ENCODE measurements around the gene ATP8A1. TPM values are rescaled to one million over a fixed set of nuclear protein-coding genes. Genes with fewer than 3 reads are reported as not detected.

The ATP8A1 gene
- total RNA-seq, 2 donors from 2014 or later: 17.9 to 18.7 TPM

DNA sequence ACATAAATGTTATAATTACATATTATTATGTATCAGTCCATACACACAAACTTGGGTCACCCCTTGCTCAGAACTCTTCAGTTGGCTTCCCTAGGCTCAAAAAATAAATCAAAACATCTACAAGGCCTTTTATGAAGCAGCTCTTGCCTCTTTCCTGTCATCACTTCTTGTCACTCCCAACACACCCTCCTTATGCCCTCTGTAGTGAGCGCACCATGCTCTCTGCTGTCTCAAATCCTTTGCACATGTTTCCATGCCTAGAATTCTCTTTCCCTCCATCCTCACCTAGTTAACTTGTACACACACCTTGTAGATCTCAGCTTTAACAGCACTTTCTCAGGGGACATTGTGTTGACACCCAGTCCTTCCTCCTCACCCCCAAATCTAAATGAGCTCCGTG lies 53.0 kb downstream of the ATP8A1 start:
- no peak overlapping the region for H3K9ac ChIP-seq (ENCODE audit: extremely low read depth, low read length, poor library complexity, severe bottlenecking)
- H3K27me3 Mint-ChIP-seq (ENCODE audit: insufficient read depth): no peaks in the 10 kb centered on the region
- H3K36me3 ChIP-seq (ENCODE audit: control insufficient read depth, insufficient read depth, low read length): no peaks in the 10 kb centered on the region
- H3K4me1 ChIP-seq (ENCODE audit: control insufficient read depth, insufficient read depth, low read length): peaks cover 5% of the 10 kb centered on the region
- H3K27ac ChIP-seq (ENCODE audit: low read depth, low read length): no peak overlapping the region
- H3K4me3 ChIP-seq (ENCODE audit: low read length): no peak overlapping the region
- H3K27ac Mint-ChIP-seq: no peak overlapping the region
- no peaks in the 10 kb centered on the region for H3K27me3 ChIP-seq (ENCODE audit: control insufficient read depth, insufficient read depth, low read length, poor library complexity, severe bottlenecking)
- DNase-seq: no peak
- H3K4me1 Mint-ChIP-seq: peaks cover 10% of the 10 kb centered on the region
- H3K36me3 Mint-ChIP-seq (ENCODE audit: low read depth): no peaks in the 10 kb centered on the region
- no peak overlapping the region for H3K4me3 Mint-ChIP-seq
- H3K9me3 Mint-ChIP-seq: no peaks in the 10 kb centered on the region
- WGBS, 2 experiments (ENCODE audit: insufficient coverage in 1 of 2, insufficient read length in 1 of 2): 91 to 100% methylated on average over 2 of the region's 2 CpGs
- TF ChIP-seq, protein P1, sequence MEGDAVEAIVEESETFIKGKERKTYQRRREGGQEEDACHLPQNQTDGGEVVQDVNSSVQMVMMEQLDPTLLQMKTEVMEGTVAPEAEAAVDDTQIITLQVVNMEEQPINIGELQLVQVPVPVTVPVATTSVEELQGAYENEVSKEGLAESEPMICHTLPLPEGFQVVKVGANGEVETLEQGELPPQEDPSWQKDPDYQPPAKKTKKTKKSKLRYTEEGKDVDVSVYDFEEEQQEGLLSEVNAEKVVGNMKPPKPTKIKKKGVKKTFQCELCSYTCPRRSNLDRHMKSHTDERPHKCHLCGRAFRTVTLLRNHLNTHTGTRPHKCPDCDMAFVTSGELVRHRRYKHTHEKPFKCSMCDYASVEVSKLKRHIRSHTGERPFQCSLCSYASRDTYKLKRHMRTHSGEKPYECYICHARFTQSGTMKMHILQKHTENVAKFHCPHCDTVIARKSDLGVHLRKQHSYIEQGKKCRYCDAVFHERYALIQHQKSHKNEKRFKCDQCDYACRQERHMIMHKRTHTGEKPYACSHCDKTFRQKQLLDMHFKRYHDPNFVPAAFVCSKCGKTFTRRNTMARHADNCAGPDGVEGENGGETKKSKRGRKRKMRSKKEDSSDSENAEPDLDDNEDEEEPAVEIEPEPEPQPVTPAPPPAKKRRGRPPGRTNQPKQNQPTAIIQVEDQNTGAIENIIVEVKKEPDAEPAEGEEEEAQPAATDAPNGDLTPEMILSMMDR (conservative IDR thresholded peaks at IDR 0.05): no peak
- no peaks in the 10 kb centered on the region for H3K9me3 ChIP-seq (ENCODE audit: control insufficient read depth, low read length)

DNA sequence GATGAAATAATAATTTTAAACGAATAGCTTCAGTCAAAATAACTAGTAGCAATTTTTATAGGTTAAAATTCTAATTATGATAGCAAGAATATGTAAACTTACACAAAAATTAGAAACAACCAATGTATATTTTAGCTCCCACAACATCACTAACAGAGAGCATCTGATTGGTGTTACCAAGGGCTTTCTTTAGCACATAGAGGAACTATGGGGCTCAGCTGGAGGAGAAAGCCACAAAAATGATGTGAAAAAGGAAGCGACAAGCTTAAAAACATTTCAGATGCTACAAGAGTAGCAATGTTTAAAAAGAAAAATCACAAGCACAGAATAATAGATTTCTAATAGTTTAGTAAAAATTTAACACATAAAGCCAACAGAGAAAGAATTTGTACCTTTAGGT lies 56.3 kb downstream of the ATP8A1 start:
- no peak overlapping the region for H3K4me3 Mint-ChIP-seq
- no peaks in the 10 kb centered on the region for H3K36me3 ChIP-seq (ENCODE audit: control insufficient read depth, insufficient read depth, low read length)
- no peaks in the 10 kb centered on the region for H3K36me3 Mint-ChIP-seq (ENCODE audit: low read depth)
- no peak overlapping the region for H3K27ac ChIP-seq (ENCODE audit: low read depth, low read length)
- H3K27me3 ChIP-seq (ENCODE audit: control insufficient read depth, insufficient read depth, low read length, poor library complexity, severe bottlenecking): no peaks in the 10 kb centered on the region
- no peaks in the 10 kb centered on the region for H3K27me3 Mint-ChIP-seq (ENCODE audit: insufficient read depth)
- H3K4me1 Mint-ChIP-seq: peaks cover 4% of the 10 kb centered on the region
- H3K9me3 Mint-ChIP-seq: no peaks in the 10 kb centered on the region
- H3K4me1 ChIP-seq (ENCODE audit: control insufficient read depth, insufficient read depth, low read length): no peaks in the 10 kb centered on the region
- no peak overlapping the region for H3K4me3 ChIP-seq (ENCODE audit: low read length)
- H3K9me3 ChIP-seq (ENCODE audit: control insufficient read depth, low read length): no peaks in the 10 kb centered on the region
- DNase-seq: no peak
- 88% methylated on average over 1 of the region's 2 CpGs; no CpG with 5 or more reads in 1 of the 2 experiments for WGBS, 2 experiments (ENCODE audit: insufficient coverage in 1 of 2, insufficient read length in 1 of 2)
- H3K27ac Mint-ChIP-seq: no peak overlapping the region
- TF ChIP-seq, protein P1 (conservative IDR thresholded peaks at IDR 0.05): no peak
- no peak overlapping the region for H3K9ac ChIP-seq (ENCODE audit: extremely low read depth, low read length, poor library complexity, severe bottlenecking)

DNA sequence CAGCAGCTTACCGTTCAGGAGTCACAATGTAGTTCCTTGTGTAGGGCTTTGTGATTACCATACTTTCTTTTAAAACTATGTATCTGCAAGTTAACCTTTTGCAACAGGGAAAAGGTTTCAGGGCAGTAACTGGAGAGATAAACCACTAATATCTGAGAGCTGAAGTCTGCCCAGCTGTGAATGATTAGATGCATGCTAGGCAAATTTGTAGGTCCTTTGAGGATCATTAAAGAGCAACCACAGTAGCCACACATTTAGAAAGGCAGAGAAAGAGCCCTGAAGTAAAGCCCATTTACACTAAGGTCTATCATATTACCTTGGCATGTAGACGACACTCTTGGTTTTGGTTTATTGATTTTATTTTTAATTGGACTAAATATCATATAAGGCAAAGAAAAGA lies 60.0 kb downstream of the ATP8A1 start:
- Mint-ChIP-seq H3K27me3 (ENCODE audit: insufficient read depth) (no peaks in the 10 kb centered on the region), H3K36me3 (ENCODE audit: low read depth) (no peaks in the 10 kb centered on the region), H3K9me3 (no peaks in the 10 kb centered on the region), H3K27ac (no peak overlapping the region), H3K4me1 (no peaks in the 10 kb centered on the region), H3K4me3 (no peak overlapping the region)
- TF ChIP-seq, protein P1 (conservative IDR thresholded peaks at IDR 0.05): no peak
- Histone ChIP-seq H3K36me3 (ENCODE audit: control insufficient read depth, insufficient read depth, low read length) (no peaks in the 10 kb centered on the region), H3K9me3 (ENCODE audit: control insufficient read depth, low read length) (no peaks in the 10 kb centered on the region), H3K27me3 (ENCODE audit: control insufficient read depth, insufficient read depth, low read length, poor library complexity, severe bottlenecking) (no peaks in the 10 kb centered on the region), H3K4me3 (ENCODE audit: low read length) (no peak overlapping the region), H3K9ac (ENCODE audit: extremely low read depth, low read length, poor library complexity, severe bottlenecking) (no peak overlapping the region), H3K4me1 (ENCODE audit: control insufficient read depth, insufficient read depth, low read length) (no peaks in the 10 kb centered on the region), H3K27ac (ENCODE audit: low read depth, low read length) (no peak overlapping the region)
- DNase-seq: no peak
- 60 to 87% methylated on average over 1 to 2 of the region's 2 CpGs for WGBS, 2 experiments (ENCODE audit: insufficient coverage in 1 of 2, insufficient read length in 1 of 2)

Measured in endodermal cell (in vitro differentiated cells).